ENCODE data around the gene CDK5RAP1. TPM values are rescaled to one million over a fixed set of nuclear protein-coding genes. Genes with fewer than 3 reads are reported as not detected.

The CDK5RAP1 gene
- total RNA-seq, 1 donor from 2014 or later = 39.8 TPM

GRCh38 chr20:33386673-33387072 is 14.6 kb downstream of the CDK5RAP1 start:
- H3K27ac Mint-ChIP-seq = no peak overlapping the region
- TF ChIP-seq CTCF (IDR thresholded peaks at IDR 0.05; ENCODE audit: unreplicated experiment) = no peak
- H3K36me3 Mint-ChIP-seq = peaks cover 39% of the 10 kb centered on the region
- no peak for DNase-seq (ENCODE audit: low spot score in 2 of 2, unreplicated experiment in 2 of 2)
- H3K4me1 Mint-ChIP-seq = peaks cover under 1% of the 10 kb centered on the region
- no peaks in the 10 kb centered on the region for H3K27me3 Mint-ChIP-seq (ENCODE audit: low read depth)
- H3K9me3 Mint-ChIP-seq = no peaks in the 10 kb centered on the region
- no peak overlapping the region for H3K4me3 Mint-ChIP-seq

DNA sequence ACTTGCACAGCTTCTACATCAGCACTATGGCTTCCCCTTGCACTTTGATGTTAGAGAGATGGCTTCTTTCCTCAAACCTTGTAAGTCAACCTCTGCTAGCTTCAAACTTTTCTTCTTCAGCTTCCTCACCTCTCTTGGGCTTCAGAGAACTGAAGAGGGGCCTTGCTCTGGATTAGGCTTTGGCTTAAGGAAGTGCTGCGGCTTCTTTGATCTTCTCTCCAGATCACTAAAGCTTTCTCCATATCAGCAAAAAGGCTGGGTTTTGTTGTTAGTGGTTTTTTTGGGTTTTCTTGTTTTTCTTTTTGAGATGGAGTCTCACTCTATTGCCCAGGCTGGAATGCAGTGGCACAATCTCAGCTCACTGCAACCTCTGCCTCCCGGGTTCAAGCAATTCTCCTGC is 24.0 kb downstream of the CDK5RAP1 start:
- Mint-ChIP-seq H3K27ac (no peak overlapping the region), H3K9me3 (peaks cover 6% of the 10 kb centered on the region), H3K4me3 (no peak overlapping the region), H3K4me1 (peaks cover 2% of the 10 kb centered on the region), H3K36me3 (peaks cover 46% of the 10 kb centered on the region), H3K27me3 (ENCODE audit: low read depth) (no peaks in the 10 kb centered on the region)
- no peak for TF ChIP-seq CTCF (IDR thresholded peaks at IDR 0.05; ENCODE audit: unreplicated experiment)
- DNase-seq (ENCODE audit: low spot score in 2 of 2, unreplicated experiment in 2 of 2) = no peak

DNA sequence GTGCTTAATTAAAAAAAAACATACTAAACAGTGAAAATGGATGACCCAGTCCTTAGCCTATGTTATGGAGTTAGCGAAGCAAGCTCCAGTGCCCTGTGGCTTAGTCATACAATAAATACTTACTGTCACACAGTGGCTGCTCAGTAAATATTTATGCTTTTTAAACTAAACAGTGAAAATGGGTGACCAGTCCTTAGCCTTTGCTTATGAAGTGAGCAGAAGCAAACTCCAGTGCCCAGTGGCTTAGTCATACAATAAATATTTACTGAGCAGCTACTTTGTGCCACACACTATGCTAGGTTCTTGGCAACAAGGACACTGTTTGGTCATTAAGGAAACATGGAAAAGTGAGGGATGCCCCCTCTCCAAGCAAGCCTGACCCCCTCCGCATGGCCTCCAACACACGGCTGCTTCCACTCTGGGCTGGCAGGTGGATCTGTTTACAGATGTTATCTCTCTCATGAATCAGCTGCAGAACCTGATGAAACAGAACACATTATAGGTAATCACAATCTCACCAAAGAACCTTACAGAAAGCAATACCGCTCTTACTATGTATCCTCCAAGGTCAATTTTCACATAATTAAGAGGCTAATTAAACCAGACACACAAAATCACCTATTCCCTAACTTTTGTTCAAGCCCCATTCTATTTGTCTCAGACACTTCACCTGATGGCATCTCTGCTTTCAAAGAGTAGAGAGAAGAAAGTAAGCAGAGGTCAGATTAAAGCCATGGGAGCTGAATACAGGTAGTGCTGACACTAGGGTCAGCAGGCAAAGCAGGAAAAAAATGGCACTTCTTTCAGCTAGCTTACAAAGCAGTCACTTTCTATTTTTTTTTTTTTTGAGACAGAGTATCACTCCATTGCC is 27.3 kb downstream of the CDK5RAP1 start:
- H3K27me3 Mint-ChIP-seq (ENCODE audit: low read depth) = no peaks in the 10 kb centered on the region
- no peak for DNase-seq (ENCODE audit: low spot score in 2 of 2, unreplicated experiment in 2 of 2)
- TF ChIP-seq CTCF (IDR thresholded peaks at IDR 0.05; ENCODE audit: unreplicated experiment) = no peak
- no peak overlapping the region for H3K4me3 Mint-ChIP-seq
- H3K4me1 Mint-ChIP-seq = peaks cover 2% of the 10 kb centered on the region
- H3K27ac Mint-ChIP-seq = no peak overlapping the region
- H3K9me3 Mint-ChIP-seq = peaks cover 6% of the 10 kb centered on the region
- peaks cover 48% of the 10 kb centered on the region for H3K36me3 Mint-ChIP-seq

- no peak for TF ChIP-seq CTCF (IDR thresholded peaks at IDR 0.05; ENCODE audit: unreplicated experiment)
- H3K4me3 Mint-ChIP-seq = no peak overlapping the region
- H3K27me3 Mint-ChIP-seq (ENCODE audit: low read depth) = no peaks in the 10 kb centered on the region
- no peak for DNase-seq (ENCODE audit: low spot score in 2 of 2, unreplicated experiment in 2 of 2)
- peaks cover 6% of the 10 kb centered on the region for H3K9me3 Mint-ChIP-seq
- H3K27ac Mint-ChIP-seq = no peak overlapping the region
- peaks cover 2% of the 10 kb centered on the region for H3K4me1 Mint-ChIP-seq
- H3K36me3 Mint-ChIP-seq = peaks cover 38% of the 10 kb centered on the region
Observed at GRCh38 chr20:33372993-33373441, 28.3 kb downstream of the CDK5RAP1 start.

GRCh38 chr20:33370291-33370690 is 31.0 kb downstream of the CDK5RAP1 start:
- Mint-ChIP-seq H3K9me3 (no peaks in the 10 kb centered on the region), H3K27me3 (ENCODE audit: low read depth) (no peaks in the 10 kb centered on the region), H3K4me1 (peaks cover 2% of the 10 kb centered on the region), H3K36me3 (peaks cover 34% of the 10 kb centered on the region), H3K4me3 (no peak overlapping the region), H3K27ac (no peak overlapping the region)
- no peak for TF ChIP-seq CTCF (IDR thresholded peaks at IDR 0.05; ENCODE audit: unreplicated experiment)
- DNase-seq (ENCODE audit: low spot score in 2 of 2, unreplicated experiment in 2 of 2) = no peak
